GM21723 (cell line): ENCODE measurements around the gene MLLT10.

Source experiments
- ATAC-seq: cut with Tn5 transposase; IDR thresholded peaks from one replicate; pipeline ENCODE4 v1.9.1; 2021; ENCODE audit warnings: mild to moderate bottlenecking, moderate library complexity; ENCODE audit not compliant: unreplicated experiment

Gene MLLT10

GRCh38 chr10:21533467-21534279, at the start of gene MLLT10:
TSS of gene MLLT10 (plus strand) at chr10:21534232. CDS start at chr10:21534645, 413 bp downstream.
- ATAC-seq = peak; percentile 84

GRCh38 chr10:21487416-21488180, 46.4 kb upstream of the MLLT10 start:
- ATAC-seq = no peak

GRCh38 chr10:21488246-21488956, 45.6 kb upstream of the MLLT10 start:
- ATAC-seq = no peak

GRCh38 chr10:21488957-21489446, 45.0 kb upstream of the MLLT10 start:
- ATAC-seq = no peak

GRCh38 chr10:21490028-21490710, 43.9 kb upstream of the MLLT10 start:
- ATAC-seq = no peak

GRCh38 chr10:21490711-21491105, 43.3 kb upstream of the MLLT10 start:
- ATAC-seq = no peak

- ATAC-seq = no peak
These were observed 41.6 kb upstream of the MLLT10 start for GRCh38 chr10:21492421-21492820.

- ATAC-seq = no peak
These were observed 40.2 kb upstream of the MLLT10 start for GRCh38 chr10:21493784-21494183.

- ATAC-seq = no peak
These were observed 39.6 kb upstream of the MLLT10 start for GRCh38 chr10:21494191-21495001.

- no peak for ATAC-seq
These were observed 38.9 kb upstream of the MLLT10 start for GRCh38 chr10:21495002-21495751.

- ATAC-seq = peak; percentile 75
These were observed 38.2 kb upstream of the MLLT10 start for GRCh38 chr10:21495752-21496342.

- ATAC-seq = peak; percentile 56
These were observed 37.5 kb upstream of the MLLT10 start for GRCh38 chr10:21496343-21497176.

- peak; percentile 1 for ATAC-seq
These were observed 36.7 kb upstream of the MLLT10 start for GRCh38 chr10:21497177-21497807.

GRCh38 chr10:21498377-21498776, 35.7 kb upstream of the MLLT10 start:
- ATAC-seq = no peak

- no peak for ATAC-seq
These were observed 35.0 kb upstream of the MLLT10 start for GRCh38 chr10:21498986-21499385.

GRCh38 chr10:21499701-21500577, 34.1 kb upstream of the MLLT10 start:
- no peak for ATAC-seq

- no peak for ATAC-seq
These were observed 33.5 kb upstream of the MLLT10 start for GRCh38 chr10:21500578-21500910.
